A549 (cell line): Measurements from ENCODE around the gene EXOSC7. TPM values are rescaled to one million over a fixed set of nuclear protein-coding genes. Genes with fewer than 3 reads are reported as not detected.
A peak's percentile ranks its signal among the peaks of the same experiment; 100 is the strongest.
"Not testable (repeated sequence)": the region's sequence is repeated elsewhere in the genome, so short reads cannot be mapped to it uniquely, and the experiment has no call there.

Experiments used
- ATAC-seq, 2 experiments: fragments of 200-7000 bp in 1 of 2; fragments of >200 bp in 1 of 2; cut with Nextera tagmentation in 1 of 2; cut with Tn5 transposase in 1 of 2; 3 replicates each; pipeline versions ENCODE4 v1.8.0 to v1.9.1; 2018 to 2020; ENCODE audit warnings: mild to moderate bottlenecking in 1 of 2, moderate library complexity in 1 of 2
- CTCF ChIA-PET: fragments of 300-600 bp; sonication (Branson Sonifier 250); formaldehyde crosslinking; extraction: SDS; loops from one replicate; lab custom pipeline; 2021; ENCODE audit warnings: antibody characterized with exemption, inconsistent platforms; lab: Yijun Ruan, JAX
- POLR2A ChIA-PET: fragments of 350-600 bp; formaldehyde crosslinking; extraction: SDS; loops from one replicate; lab custom pipeline; 2021; ENCODE audit warnings: antibody characterized with exemption, inconsistent platforms; lab: Yijun Ruan, JAX
- DNase-seq, 2 experiments: peaks; one replicate each; pipeline versions ENCODE4 v3.0.0 to v3.0.0-alpha.2; 2011 to 2016; ENCODE audit warnings: low read depth in 1 of 2, low spot score in 1 of 2
- FAIRE-seq: peaks from 2 replicates; lab custom pipeline; 2011; peaks lifted over from hg19 to GRCh38; lab: Jason Lieb, UNC
- H3K27ac ChIP-seq, 2 experiments: fragments of >200 bp; sonication (Bioruptor Twin); formaldehyde crosslinking; 3 replicates each; pipeline ENCODE4 v1.5.1; 2016 to 2017
- H3K4me1 ChIP-seq: fragments of >200 bp; sonication (Bioruptor Twin); formaldehyde crosslinking; 3 replicates; pipeline ENCODE4 v1.6.1; 2016
- H3K4me2 ChIP-seq: fragments of >200 bp; sonication (Bioruptor Twin); formaldehyde crosslinking; 3 replicates; pipeline ENCODE4 v1.6.1; 2016
- H3K4me3 ChIP-seq: fragments of >200 bp; sonication (Bioruptor Twin); formaldehyde crosslinking; 3 replicates; pipeline ENCODE4 v1.5.1; 2016
- H3K9me3 ChIP-seq: fragments of >200 bp; sonication (Bioruptor Twin); formaldehyde crosslinking; 3 replicates; pipeline ENCODE4 v1.6.1; 2016
- ATOH8 ChIP-seq: fragments of 250-450 bp; sonication (Bioruptor Pico); IDR thresholded peaks from 2 replicates; pipeline ENCODE4 v1.5.0; 2020; ENCODE audit warnings: low read depth, mild to moderate bottlenecking, moderate library complexity
- BCL3 ChIP-seq: fragments of >200 bp; sonication (Bioruptor Twin); formaldehyde crosslinking; IDR thresholded peaks from 3 replicates; pipeline ENCODE4 v1.6.1; 2016
- BHLHE40 ChIP-seq: IDR thresholded peaks from 2 replicates; pipeline ENCODE4 v1.6.1; 2012; ENCODE audit warnings: low read depth, low read length, inconsistent platforms
- CEBPB ChIP-seq, 2 experiments: fragments of >200 bp in 1 of 2; sonication (Bioruptor Twin) in 1 of 2; formaldehyde crosslinking in 1 of 2; IDR thresholded peaks; 2 replicates each; pipeline ENCODE4 v1.6.1; 2012 to 2016
- CHD2 ChIP-seq: fragments of 150-350 bp; IDR thresholded peaks from 2 replicates; pipeline ENCODE4 v1.6.1; 2014; ENCODE audit warnings: low read length; ENCODE audit not compliant: partially characterized antibody
- ELK1 ChIP-seq: fragments of 150-350 bp; IDR thresholded peaks from 2 replicates; pipeline ENCODE4 v1.6.1; 2014; ENCODE audit warnings: low read depth, mild to moderate bottlenecking, low read length
- FOSL2 ChIP-seq, 2 experiments: fragments of 450-650 bp in 1 of 2; fragments of >200 bp in 1 of 2; sonication (Bioruptor Twin) in 1 of 2; formaldehyde crosslinking; IDR thresholded peaks; 2 replicates each; pipeline versions ENCODE4 v1.5.0 to v1.6.1; 2016 to 2020; ENCODE audit warnings: mild to moderate bottlenecking in 1 of 2, moderate library complexity in 1 of 2
- GATA3 ChIP-seq: IDR thresholded peaks from 2 replicates; pipeline ENCODE4 v1.6.1; 2012; ENCODE audit warnings: borderline replicate concordance
- HDAC2 ChIP-seq: fragments of 200-600 bp; sonication (generic); IDR thresholded peaks from 2 replicates; pipeline ENCODE4 v1.6.1; 2016
- HOXB13 ChIP-seq: fragments of 250-450 bp; sonication (Bioruptor Pico); IDR thresholded peaks from 2 replicates; pipeline ENCODE4 v1.5.0; 2020; ENCODE audit warnings: low read depth, mild to moderate bottlenecking, moderate library complexity
- JUNB ChIP-seq: fragments of >200 bp; sonication (Bioruptor Twin); formaldehyde crosslinking; IDR thresholded peaks from 2 replicates; pipeline ENCODE4 v1.6.1; 2016
- KDM1A ChIP-seq: fragments of 200-600 bp; sonication (generic); IDR thresholded peaks from 2 replicates; pipeline ENCODE4 v1.6.1; 2016; ENCODE audit warnings: low read depth, mild to moderate bottlenecking
- KDM5A ChIP-seq: fragments of 200-600 bp; sonication (generic); IDR thresholded peaks from 2 replicates; pipeline ENCODE4 v1.6.1; 2016; ENCODE audit warnings: antibody characterized with exemption, mild to moderate bottlenecking
- MAFK ChIP-seq: fragments of 450-650 bp; IDR thresholded peaks from 2 replicates; pipeline ENCODE4 v1.6.1; 2014; ENCODE audit not compliant: partially characterized antibody
- MAZ ChIP-seq: fragments of 150-350 bp; IDR thresholded peaks from 2 replicates; pipeline ENCODE4 v1.6.1; 2014; ENCODE audit warnings: antibody characterized with exemption, low read depth, low read length, borderline replicate concordance
- NFE2L2 ChIP-seq: fragments of 150-350 bp; conservative IDR thresholded peaks from 2 replicates; pipeline ENCODE4 v1.6.1; 2014; ENCODE audit warnings: low read length
- POLR2AphosphoS2 ChIP-seq: conservative IDR thresholded peaks from 2 replicates; pipeline ENCODE4 v1.6.1; 2012; ENCODE audit warnings: low read length, improper control_type of control experiment, inconsistent platforms
- RFX5 ChIP-seq: fragments of 450-650 bp; IDR thresholded peaks from 2 replicates; pipeline ENCODE4 v1.7.1; 2014; ENCODE audit warnings: antibody characterized with exemption, mild to moderate bottlenecking, moderate library complexity
- TFCP2L1 ChIP-seq: fragments of 250-450 bp; sonication (Bioruptor Pico); IDR thresholded peaks from 2 replicates; pipeline ENCODE4 v1.5.0; 2021; ENCODE audit warnings: mild to moderate bottlenecking
- TP53 ChIP-seq: fragments of 250-450 bp; sonication (Bioruptor Pico); IDR thresholded peaks from 2 replicates; pipeline ENCODE4 v1.5.0; 2021; ENCODE audit warnings: mild to moderate bottlenecking, moderate library complexity
- ZSCAN20 ChIP-seq: fragments of 250-450 bp; sonication (Bioruptor Pico); IDR thresholded peaks from 2 replicates; pipeline ENCODE4 v1.8.0; 2022; ENCODE audit warnings: mild to moderate bottlenecking, moderate library complexity
- WGBS: methylation state at CpG from one replicate; pipeline ENCODE4 v1.1.6; 2017; ENCODE audit errors: missing lambda C conversion rate; 5-methylcytosine and 5-hydroxymethylcytosine counted together
- polyA plus RNA-seq, 4 experiments: library from polyadenylated mRNA; depleted of rRNA in 3 of 4; stranded (reverse); fragments of >200 nt; fragmentation: RNase III in 1 of 4; extraction: RNeasy Plus Mini Kit Qiagen cat#74134 plus additional on column Dnase treatment in 1 of 4; gene quantifications; 2 replicates in 3 of 4; 3 replicates in 1 of 4; pipeline ENCODE4 v1.2.3, GENCODE V29; 2011 to 2017

Gene EXOSC7
- polyA plus RNA-seq, 2 of the 4 experiments (the other 2 are of a cell fraction) = 59.1 to 68.4 TPM

- 64% methylated on average over 8 of the region's 9 CpGs for WGBS
- ChIA-PET CTCF (no interaction called here), POLR2A (no interaction called here)
- Histone ChIP-seq H3K4me3 (no peak overlapping the region), H3K4me1 (0 out of 3 replicates have a peak, but pooled peaks cover 3% of the 10 kb centered on the region), H3K4me2 (no peak overlapping the region), H3K9me3 (no peaks in the 10 kb centered on the region), H3K27ac (no peak overlapping the region)
- no peak for FAIRE-seq
- DNase-seq = peak; percentile 3 to 23
- TF ChIP-seq TP53 (CRISPR knock-in tag) (no peak), BCL3 (no peak), FOSL2 (IDR thresholded peaks at IDR 0.05) (no peak), FOSL2 (CRISPR knock-in tag; IDR thresholded peaks at IDR 0.05) (peak; percentile 47; the same call in 1 of the 2 replicates), GATA3 (no peak), ATOH8 (no peak), CEBPB (IDR thresholded peaks at IDR 0.05) (no peak)
- ATAC-seq = peak in 1 of 2 experiments; percentile 38; a peak in 2 of 6 replicates
These were observed 33.7 kb upstream of the EXOSC7 start for GRCh38 chr3:44942202-44942921.

- 95% methylated on average over 3 of the region's 3 CpGs for WGBS
- ATAC-seq (no peak), DNase-seq (no peak)
- Histone ChIP-seq H3K4me3 (no peak overlapping the region), H3K4me1 (no peaks in the 10 kb centered on the region)
- CTCF ChIA-PET = interaction anchor here (0.8 kb wide), 1 partner anchor 13 kb away, joined by 3 read pairs; no protein-coding TSS in a partner anchor
- TF ChIP-seq BHLHE40 (no peak), KDM1A (no peak), HDAC2 (no peak), MAFK (no peak), RFX5 (no peak), HOXB13 (CRISPR knock-in tag) (no peak), KDM5A (no peak), JUNB (no peak), NFE2L2 (no peak), BCL3 (no peak), ELK1 (no peak), TFCP2L1 (CRISPR knock-in tag) (no peak), ZSCAN20 (no peak), CHD2 (no peak), MAZ (no peak), POLR2AphosphoS2 (no peak)
- TF ChIP-seq, all 56 proteins: peak for 0
- no peak for FAIRE-seq
- POLR2A ChIA-PET = no interaction called here
- Histone ChIP-seq H3K27ac (no peak overlapping the region), H3K4me2 (no peak overlapping the region), H3K9me3 (no peaks in the 10 kb centered on the region)
These were observed 27.8 kb upstream of the EXOSC7 start for GRCh38 chr3:44948239-44948638.

GRCh38 chr3:44949770-44950169, 26.3 kb upstream of the EXOSC7 start:
- DNase-seq, H3K4me2 ChIP-seq, FAIRE-seq, POLR2A ChIA-PET, H3K4me3 ChIP-seq, H3K9me3 ChIP-seq, ATAC-seq, H3K27ac ChIP-seq, H3K4me1 ChIP-seq, CTCF ChIA-PET: not testable (repeated sequence)
- 100% methylated on average over 3 of the region's 4 CpGs for WGBS
